Heart left ventricle (tissue), 13 donors: ENCODE data around the gene BSPRY.

Experiments
- CTCF ChIP-seq, 12 donors: fragments of 200-600 bp; sonication (generic) in 4 of 12; IDR thresholded peaks; one replicate each; pipeline versions ENCODE4 v1.5.0 to v1.8.0; 2018 to 2022; ENCODE audit warnings: antibody characterized with exemption in 12 of 12, mild to moderate bottlenecking in 5 of 12
- POLR2A ChIP-seq, 2 donors: fragments of 450-650 bp; IDR thresholded peaks; one replicate each; pipeline ENCODE4 v1.6.1; 2017; ENCODE audit warnings: antibody characterized with exemption in 2 of 2, mild to moderate bottlenecking in 2 of 2, moderate library complexity in 2 of 2
- donor health status: ischemic (EF 13 %, LVEDD 7.1; RV severe dilation, severe dysfunction).
- donor health status: DM: no; HTN: yes; CAD: no.
- donor health status: DM: no; HTN: no; CAD: no.
- donor health status: ischemic (EF 25% LVEDD 6.9; RV normal size, moderate dysfunction).
- donor health status: ischemic (EF 25% LVEDD 5.7; RV mildly dilated, moderate dysfunction).
- donor health status: ischemic (EF 35%, LVEDD 5.7; RV mildly dilated, moderate dysfunction).
- donor health status: nonischemic (EF 11% LVEDD 7.7; RV severe dilation, severe dysfunction).
- donor health status: DM: yes; HTN: yes; CAD: no.
- donor health status: PGD.
- donor health status: ischemic (EF 29% LVEDD 5.4; RV normal size, mild dysfunction).
- donor health status: nonischemic (EF 23%, LVEDD 6.1; RV moderate dilation, normal function).

GRCh38 chr9:113387560-113388230 lies 38.4 kb downstream of the BSPRY start:
- TF ChIP-seq CTCF (IDR thresholded peaks at IDR 0.05): no peak
- no peak for TF ChIP-seq POLR2A (IDR thresholded peaks at IDR 0.05)
